Gastrocnemius medialis (tissue), 4 donors: ENCODE data around the gene RRAD.

Experiments used
- CTCF ChIP-seq, 5 experiments: fragments of 450-650 bp in 3 of 5; fragments of 200-600 bp in 2 of 5; sonication (generic) in 2 of 5; IDR thresholded peaks in 4 of 5; conservative IDR thresholded peaks in 1 of 5; 1 replicate in 4 of 5; 2 replicates in 1 of 5; pipeline ENCODE4 v1.5.1; 2016 to 2019; ENCODE audit warnings: antibody characterized with exemption in 5 of 5, mild to moderate bottlenecking in 3 of 5, moderate library complexity in 3 of 5
- POLR2A ChIP-seq, 2 donors: fragments of 450-650 bp; IDR thresholded peaks; one replicate each; pipeline ENCODE4 v1.6.1; 2017; ENCODE audit warnings: antibody characterized with exemption in 2 of 2, mild to moderate bottlenecking in 2 of 2, moderate library complexity in 2 of 2

- TF ChIP-seq POLR2A (IDR thresholded peaks at IDR 0.05) (no peak), CTCF (IDR thresholded peaks at IDR 0.05 in 4 of 5, conservative IDR thresholded peaks at IDR 0.05 in 1 of 5) (peak; percentile 74 to 85 (median 81))
These were observed 28.8 kb upstream of the RRAD start for GRCh38 chr16:66954097-66954659.
